ENCODE data around the gene CLCF1.

Gene CLCF1

GRCh38 chr11:67374571-67375281, 1.3 kb upstream of the CLCF1 start:
- no peak for DNase-seq (ENCODE audit: low spot score)

- peak; percentile 77 for DNase-seq (ENCODE audit: low spot score)
These were observed 511 bp upstream of the CLCF1 start for GRCh38 chr11:67373648-67374570.

GRCh38 chr11:67372321-67372992, 941 bp downstream of the CLCF1 start:
- DNase-seq (ENCODE audit: low spot score), result peak; percentile 72

GRCh38 chr11:67371911-67372320, 1.5 kb downstream of the CLCF1 start:
- no peak for DNase-seq (ENCODE audit: low spot score)

- DNase-seq (ENCODE audit: low spot score), result peak; percentile 73
These were observed 2.0 kb downstream of the CLCF1 start for GRCh38 chr11:67371189-67371910.

- no peak for DNase-seq (ENCODE audit: low spot score)
These were observed 2.9 kb downstream of the CLCF1 start for GRCh38 chr11:67370351-67371076.

- DNase-seq (ENCODE audit: low spot score), result no peak
These were observed 3.6 kb downstream of the CLCF1 start for GRCh38 chr11:67369801-67370284.

- DNase-seq (ENCODE audit: low spot score), result no peak
These were observed 4.1 kb downstream of the CLCF1 start for GRCh38 chr11:67369275-67369674.

GRCh38 chr11:67368621-67369020, 4.8 kb downstream of the CLCF1 start:
- no peak for DNase-seq (ENCODE audit: low spot score)

GRCh38 chr11:67367761-67368227, 5.6 kb downstream of the CLCF1 start:
- DNase-seq (ENCODE audit: low spot score), result no peak

- no peak for DNase-seq (ENCODE audit: low spot score)
These were observed 6.2 kb downstream of the CLCF1 start for GRCh38 chr11:67366961-67367760.

GRCh38 chr11:67366546-67366945, 6.9 kb downstream of the CLCF1 start:
- DNase-seq (ENCODE audit: low spot score), result no peak

GRCh38 chr11:67365736-67366444, 7.5 kb downstream of the CLCF1 start:
- no peak for DNase-seq (ENCODE audit: low spot score)

GRCh38 chr11:67364783-67365722, 8.3 kb downstream of the CLCF1 start:
- DNase-seq (ENCODE audit: low spot score), result no peak

GRCh38 chr11:67364169-67364568, 9.2 kb downstream of the CLCF1 start:
- DNase-seq (ENCODE audit: low spot score), result no peak

- no peak for DNase-seq (ENCODE audit: low spot score)
These were observed 15.3 kb downstream of the CLCF1 start for GRCh38 chr11:67357831-67358670.

- DNase-seq (ENCODE audit: low spot score), result peak; percentile 82
These were observed 16.4 kb downstream of the CLCF1 start for GRCh38 chr11:67356864-67357561.

All from iPS-NIHi11 (cell line).